K562 (cell line): ENCODE measurements around the gene NEDD8.

Experiments used
- BDP1 ChIP-seq: IDR thresholded peaks from 3 replicates; pipeline ENCODE4 v1.6.1; 2011; ENCODE audit not compliant: insufficient read length, insufficient read depth
- EP300 ChIP-seq: IDR thresholded peaks from 2 replicates; pipeline ENCODE4 v1.6.1; 2012; ENCODE audit warnings: low read length, improper control_type of control experiment
- TCF7L2 ChIP-seq: fragments of 150-350 bp; IDR thresholded peaks from 2 replicates; pipeline ENCODE4 v1.6.1; 2016; ENCODE audit warnings: low read depth, mild to moderate bottlenecking, low read length, moderate library complexity
- TCFL5 ChIP-seq: fragments of 250-450 bp; sonication (Bioruptor Pico); conservative IDR thresholded peaks from 2 replicates; pipeline ENCODE4 v1.6.1; 2021; ENCODE audit warnings: mild to moderate bottlenecking, moderate library complexity, matching md5 sums
- ZNF79 ChIP-seq: fragments of 250-450 bp; sonication (Bioruptor Pico); IDR thresholded peaks from 2 replicates; pipeline ENCODE4 v1.4.0; 2020; ENCODE audit warnings: low read depth, mild to moderate bottlenecking, moderate library complexity

DNA sequence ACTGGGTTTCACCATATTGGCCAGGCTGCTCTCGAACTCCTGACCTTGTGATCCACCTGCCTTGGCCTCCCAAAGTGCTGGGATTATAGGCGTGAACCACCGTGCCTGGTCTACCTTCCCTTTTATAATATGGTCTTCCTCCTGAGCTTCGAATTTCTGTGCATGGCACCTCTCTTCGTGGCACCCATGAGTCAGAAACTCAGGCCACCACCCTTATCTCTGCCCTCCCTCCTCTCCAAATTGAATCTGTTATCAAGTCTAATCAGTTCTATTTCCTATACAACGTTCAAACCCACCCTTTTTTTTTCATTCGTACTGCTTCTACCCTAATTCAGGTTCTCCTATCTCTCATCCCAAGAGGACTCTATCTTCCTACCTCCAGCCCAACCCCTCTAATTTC, 15.3 kb upstream of the NEDD8 start:
- TF ChIP-seq BDP1 (no peak), TCF7L2 (no peak), ZNF79 (CRISPR knock-in tag) (no peak), EP300 (no peak), TCFL5 (CRISPR knock-in tag) (no peak)
